Colon (tissue), 2 donors: ENCODE measurements around the gene KCNJ11.

Experiments used
- FAIRE-seq: peaks from 2 replicates; lab custom pipeline; 2012; peaks lifted over from hg19 to GRCh38; lab: Jason Lieb, UNC
- donor health status: control.
- donor health status: control.

KCNJ11 gene

DNA sequence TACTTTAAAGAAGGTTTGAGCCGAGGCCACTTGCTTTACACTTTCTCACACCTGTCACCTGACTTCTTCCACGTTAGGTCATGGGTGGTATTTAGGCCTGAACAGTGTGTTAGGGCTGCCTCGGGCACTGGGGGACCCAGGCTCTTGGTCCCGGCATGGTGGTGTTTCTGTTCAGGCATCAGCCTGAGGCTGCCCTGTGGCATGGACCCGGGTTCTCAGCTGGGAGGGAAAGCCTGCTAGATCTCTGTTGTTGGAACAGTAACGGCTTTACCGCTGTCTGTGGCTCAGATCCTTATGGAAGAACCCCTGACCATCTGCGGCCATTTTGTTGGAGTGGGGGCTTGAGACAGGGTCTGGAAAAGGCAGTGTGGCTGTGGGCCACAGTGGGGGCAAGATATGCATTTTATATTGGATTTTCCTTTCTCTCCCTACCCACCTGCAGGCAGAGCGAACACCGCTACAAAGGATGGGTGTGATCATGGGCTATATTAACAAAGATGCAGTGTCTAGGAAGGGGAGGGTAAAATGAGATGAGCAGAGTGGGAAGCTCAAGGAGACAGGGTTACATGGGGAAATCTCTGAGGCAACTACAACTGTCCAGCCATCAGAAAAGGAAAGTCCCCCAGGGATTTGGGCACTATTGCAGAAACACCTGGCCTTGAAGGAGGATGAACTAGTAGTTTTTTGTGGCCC, 1.6 kb upstream of the KCNJ11 start:
- no peak for FAIRE-seq

DNA sequence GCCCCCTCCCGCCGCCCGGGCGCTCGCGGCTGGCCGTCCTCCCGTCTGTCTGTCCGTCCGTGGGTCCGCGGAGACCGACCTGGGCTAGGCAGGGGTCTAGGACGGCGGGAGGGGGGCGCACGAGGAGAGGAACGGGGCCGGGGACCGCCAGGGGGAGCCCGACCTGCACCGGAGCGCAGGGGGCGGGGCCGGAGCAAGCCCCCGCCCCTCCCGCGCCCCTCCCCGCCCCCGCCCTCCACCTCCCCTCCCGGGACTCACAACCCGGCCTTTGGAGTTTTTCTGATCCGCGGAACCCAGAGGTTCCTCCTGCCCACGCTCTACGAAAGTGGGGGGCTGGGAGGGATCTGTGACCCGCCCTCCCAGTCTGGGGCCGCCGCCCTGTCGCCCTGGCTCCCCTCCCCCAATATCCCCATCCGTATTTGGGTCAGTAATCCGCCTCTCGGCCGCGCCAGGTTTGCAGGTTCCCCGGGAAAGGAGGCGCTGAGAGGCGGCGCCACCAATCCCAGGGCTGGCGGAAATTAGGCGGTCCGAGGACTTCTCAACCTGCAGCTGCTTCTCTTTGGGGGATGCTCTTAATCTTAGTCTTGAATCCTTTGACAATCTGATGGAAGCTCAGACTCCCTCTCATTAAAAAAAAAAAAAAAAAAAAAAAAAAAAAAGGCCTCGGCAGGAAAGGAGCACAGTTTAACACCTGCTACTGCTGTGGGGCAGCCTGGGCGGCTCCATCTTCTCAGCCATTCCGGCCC, 925 bp upstream of the KCNJ11 start:
- no peak for FAIRE-seq

DNA sequence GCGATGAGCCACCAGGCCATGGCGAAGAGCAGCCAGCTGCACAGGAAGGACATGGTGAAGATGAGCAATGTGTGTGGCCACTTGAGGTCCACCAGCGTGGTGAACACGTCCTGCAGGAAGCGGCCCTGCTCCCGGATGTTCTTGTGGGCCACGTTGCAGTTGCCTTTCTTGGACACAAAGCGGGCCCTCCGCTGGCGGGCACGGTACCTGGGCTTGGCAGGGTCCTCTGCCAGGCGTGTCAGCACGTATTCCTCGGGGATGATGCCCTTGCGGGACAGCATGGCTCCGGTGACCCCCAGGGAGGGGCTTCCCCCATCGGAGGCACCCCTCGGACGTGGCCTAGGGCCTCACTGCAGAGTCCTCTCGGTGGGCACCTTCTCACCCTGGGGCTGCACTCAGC, 648 bp downstream of the KCNJ11 start:
- FAIRE-seq, result no peak

DNA sequence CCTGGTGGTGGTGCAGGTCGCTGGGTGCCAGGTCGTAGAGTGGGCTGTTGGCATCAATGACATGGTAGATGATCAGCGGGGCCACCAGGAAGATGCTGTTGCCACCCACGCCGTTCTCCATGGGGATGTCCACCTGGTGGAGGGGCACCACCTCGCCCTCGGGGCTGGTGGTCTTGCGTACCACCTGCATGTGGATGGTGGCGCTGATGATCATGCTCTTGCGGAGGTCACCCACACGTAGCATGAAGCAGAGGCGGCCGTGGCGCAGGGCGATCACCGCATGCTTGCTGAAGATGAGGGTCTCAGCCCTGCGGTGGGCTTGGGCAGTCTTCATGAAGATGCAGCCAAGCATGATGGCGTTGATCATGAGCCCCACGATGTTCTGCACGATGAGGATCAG, 1.2 kb downstream of the KCNJ11 start:
- no peak for FAIRE-seq

DNA sequence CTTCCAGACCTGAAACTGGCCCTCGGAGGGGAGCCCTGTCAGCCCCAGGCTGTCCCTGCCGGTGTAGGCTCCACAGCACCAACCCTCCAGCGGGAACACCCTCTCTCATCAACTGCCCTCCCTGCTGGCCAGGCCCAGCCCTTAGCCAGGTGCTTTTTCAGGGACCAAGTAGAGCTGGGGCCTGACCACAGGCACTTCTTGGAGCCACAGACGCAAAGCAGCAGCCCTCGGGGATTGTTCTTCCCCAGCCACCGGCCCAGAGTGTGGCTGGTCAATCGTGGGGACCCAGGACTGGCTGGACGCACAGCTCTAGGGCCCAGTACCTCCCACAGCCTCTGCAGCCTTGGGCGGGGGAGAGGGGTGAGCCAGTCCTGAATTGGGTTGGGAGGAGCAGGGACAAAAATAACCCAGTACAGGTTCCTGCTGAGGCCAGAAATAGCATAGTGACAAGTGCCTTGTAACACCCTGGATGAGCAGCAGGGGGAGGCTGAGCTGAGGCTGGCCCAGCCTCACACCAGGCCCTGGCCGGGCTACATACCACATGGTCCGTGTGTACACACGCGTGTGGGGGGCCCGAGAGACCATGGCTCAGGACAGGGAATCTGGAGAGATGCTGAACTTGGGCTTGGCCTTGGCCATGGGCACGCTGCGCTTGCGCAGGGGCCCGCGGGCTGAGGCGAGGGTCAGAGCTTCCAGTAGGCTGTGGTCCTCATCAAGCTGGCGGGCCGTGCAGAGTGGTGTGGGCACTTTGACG, 2.0 kb downstream of the KCNJ11 start:
- no peak for FAIRE-seq

DNA sequence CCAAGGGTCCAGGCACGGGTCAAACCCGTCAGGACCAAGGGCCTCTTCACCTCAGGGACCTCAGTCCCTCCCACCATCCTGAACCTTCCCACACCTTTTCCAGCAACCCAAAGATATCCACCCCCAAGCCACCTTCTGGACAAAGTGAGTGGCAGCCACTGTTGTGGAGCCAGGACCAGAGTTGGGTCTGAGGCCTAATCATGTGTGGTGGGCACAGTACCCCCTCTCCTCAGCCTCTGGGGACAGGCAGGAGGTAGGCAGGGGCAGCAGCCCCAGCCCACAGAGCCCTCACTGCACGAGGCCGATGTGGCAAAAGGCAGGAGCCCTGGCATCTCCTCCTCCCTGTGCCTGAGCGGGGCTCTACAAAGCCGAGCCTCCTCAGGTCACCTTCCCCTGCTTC, 2.5 kb downstream of the KCNJ11 start:
- no peak for FAIRE-seq

DNA sequence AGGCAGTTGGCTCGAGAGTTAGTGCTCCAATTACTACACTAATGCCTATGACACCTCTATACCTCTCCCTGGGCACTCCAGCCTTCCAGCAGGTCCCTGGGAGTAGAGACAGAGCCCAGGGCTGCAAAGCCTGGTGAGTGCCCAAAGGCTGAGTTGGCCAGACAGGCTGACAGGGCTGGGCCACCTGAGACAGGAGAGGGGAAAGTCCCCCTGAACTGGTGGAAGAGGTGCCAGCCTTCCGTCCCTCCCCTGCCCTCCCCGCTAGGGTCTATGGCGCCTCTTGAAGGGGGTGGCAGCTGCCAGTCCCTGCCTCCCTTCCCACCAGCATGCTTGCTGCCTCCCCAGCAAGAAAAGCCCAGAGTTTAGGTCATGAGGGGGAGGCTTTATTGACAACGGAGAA, 3.0 kb downstream of the KCNJ11 start:
- no peak for FAIRE-seq

DNA sequence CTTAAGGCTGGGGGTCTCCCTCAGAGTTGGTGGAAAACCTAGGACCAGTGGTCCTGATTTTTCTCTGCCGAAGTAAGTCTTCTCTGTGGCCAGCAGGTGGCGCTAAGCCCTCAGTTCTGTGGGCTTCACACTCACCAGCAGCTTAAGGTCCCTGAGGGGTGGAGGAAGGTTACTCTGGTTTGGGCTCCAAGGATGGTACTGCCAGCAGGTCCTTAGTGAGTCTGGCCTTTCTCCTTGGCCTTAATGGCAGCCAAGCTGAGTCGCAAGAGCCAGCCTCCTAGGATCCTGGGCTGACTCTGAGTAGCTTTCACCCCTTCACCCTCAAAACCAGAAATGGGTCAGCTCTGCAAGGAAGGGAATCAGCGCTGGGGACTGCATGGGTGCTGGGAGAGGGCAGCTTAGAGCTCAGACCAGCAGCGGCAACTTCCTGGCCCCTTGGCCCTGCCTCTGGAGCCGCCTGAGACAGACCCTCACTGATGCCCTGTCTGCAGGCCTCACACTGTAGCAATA, 4.4 kb downstream of the KCNJ11 start:
- FAIRE-seq, result no peak

DNA sequence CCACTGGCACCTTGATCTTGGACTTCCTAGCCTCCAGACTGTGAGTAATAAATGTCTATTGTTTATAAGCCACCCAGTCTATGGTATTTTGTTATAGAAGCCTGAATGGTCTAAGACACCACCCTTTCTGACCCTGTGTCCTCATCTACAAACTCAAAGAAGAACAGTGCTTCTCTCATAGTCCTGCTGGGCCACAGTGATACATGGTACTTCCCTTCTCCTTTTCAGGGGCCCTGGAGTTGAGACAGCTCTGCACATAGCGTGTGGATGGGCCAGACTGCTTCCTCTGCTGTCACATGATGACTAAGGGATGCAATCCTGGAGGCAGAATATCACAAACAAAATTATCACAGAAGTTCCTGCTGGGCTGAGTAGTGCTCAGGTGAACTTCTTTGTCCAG, 5.0 kb downstream of the KCNJ11 start:
- no peak for FAIRE-seq

DNA sequence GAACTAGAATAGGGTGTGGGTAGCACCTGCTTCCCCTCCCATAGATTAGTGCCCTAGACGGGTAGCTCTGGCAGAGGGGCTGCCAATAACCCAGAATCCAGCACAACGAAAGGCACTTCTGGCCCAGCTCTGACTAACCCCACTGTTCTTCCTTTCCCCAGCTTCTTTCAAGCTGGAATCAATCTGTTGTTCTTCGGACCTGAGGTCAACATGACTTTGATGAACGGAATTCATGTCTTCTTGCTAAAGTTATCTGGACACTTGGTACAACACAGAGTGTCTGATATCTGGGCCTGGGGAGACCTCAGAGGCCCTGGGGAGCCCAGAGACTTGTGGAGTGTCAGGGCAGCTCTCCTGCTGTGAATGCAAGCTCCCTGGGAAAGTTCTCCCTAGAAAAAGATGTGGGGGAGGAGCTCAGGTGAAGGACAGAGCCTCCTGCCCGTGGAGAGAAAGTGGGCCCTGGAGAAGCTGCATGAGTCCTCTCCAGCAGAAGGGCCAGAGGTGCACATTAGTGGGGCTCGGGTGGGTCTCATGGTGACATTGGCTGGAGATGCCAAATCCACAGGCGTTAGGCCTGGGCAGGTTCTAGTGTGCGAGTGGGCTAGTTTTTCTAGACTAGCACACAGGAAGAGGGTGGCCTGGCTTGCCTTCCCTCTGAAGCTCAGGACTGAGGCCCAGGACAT, 6.3 kb downstream of the KCNJ11 start:
- FAIRE-seq, result no peak

DNA sequence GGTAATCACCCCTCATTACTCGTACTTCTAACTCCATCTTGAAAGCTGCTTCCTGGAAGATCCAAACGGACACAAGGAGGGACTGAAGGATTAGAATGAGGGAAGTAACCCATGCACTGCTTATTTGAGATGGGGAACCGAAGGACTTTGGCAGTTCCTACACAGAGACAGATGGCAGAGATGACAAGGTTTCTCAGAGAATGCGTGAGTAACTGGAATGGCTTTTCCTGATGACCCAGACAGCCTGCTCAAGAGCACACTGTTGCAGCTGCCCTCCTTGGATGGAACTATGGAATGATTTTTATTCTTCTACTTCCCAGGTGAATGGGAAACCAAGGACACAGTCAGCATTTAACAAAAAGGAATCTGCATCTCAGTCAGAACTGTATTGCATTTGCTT, 7.3 kb downstream of the KCNJ11 start:
- FAIRE-seq, result no peak

DNA sequence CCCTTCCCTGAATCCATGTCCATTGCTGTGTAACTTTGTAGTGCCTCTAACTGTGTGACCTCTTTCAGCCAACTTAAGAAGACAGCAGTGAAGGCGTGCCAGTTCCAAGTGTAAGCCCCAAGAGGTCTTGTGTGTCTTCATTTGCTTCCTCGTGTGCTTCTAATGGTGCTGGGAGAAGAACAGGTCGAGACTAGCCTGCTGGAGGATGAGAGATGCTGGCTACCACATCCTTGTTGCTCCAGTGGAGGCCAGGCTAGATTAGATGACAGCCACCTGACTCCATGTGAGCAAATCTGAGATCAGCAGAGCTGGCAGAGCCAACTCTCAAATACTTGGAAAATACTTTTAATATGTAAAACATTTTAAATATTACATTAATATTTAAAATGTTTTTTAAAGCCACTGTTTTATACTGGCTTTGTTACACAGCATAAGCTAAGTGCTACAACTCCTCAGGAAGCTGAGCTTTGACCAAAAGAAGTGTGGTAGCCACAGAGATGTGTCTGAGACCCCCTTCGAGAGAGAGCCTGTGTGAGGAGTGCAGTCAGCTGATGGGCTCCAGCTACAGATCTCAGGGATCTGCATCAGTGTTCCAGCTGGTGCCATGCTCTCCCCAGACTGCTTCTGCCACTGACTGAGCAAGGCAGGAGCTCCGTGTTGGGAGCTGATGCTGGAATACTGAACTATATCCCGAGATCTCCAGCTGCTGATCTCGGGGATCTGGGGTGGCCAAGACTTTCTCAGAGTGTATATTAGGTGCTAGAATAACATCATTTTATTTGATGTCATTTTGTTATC, 8.9 kb downstream of the KCNJ11 start:
- FAIRE-seq, result no peak

DNA sequence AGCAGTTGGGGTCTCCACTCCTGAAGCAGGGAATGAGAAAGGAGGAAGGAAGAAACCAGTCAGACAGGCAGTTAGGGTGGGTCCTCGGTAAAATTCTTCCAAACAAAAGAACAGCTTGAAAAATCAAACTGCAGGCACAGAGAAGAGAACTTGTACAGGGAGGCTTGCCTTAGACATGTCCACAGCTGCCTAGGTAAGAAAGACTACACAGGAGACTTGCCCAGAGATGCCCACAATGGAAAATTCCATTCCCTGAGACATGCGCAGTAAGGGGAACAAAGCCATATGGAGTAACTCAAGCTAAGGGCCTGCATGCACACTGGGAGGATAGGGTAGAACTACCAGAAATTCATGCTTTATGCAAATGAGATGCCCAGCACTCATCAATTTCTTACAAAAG, 9.8 kb downstream of the KCNJ11 start:
- no peak for FAIRE-seq

DNA sequence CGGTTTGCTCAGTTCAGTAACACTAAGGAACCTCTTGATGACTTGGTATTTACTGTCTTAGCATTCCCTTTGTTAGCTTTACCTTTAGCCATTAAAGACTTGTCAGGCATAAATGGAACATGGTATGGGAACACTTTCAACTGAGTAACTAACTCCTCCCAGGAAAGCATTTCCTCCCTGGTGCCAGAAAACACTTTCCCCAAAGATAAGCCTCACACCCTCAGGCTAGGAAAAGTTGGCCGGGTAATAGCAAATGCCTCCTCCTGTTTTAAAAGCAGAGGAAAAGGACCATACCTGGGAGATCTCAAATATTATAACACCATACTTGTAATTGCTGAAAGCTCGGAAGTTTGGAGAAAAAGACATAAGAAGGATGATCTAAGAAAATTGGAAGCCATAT, 12.0 kb downstream of the KCNJ11 start:
- FAIRE-seq, result no peak

DNA sequence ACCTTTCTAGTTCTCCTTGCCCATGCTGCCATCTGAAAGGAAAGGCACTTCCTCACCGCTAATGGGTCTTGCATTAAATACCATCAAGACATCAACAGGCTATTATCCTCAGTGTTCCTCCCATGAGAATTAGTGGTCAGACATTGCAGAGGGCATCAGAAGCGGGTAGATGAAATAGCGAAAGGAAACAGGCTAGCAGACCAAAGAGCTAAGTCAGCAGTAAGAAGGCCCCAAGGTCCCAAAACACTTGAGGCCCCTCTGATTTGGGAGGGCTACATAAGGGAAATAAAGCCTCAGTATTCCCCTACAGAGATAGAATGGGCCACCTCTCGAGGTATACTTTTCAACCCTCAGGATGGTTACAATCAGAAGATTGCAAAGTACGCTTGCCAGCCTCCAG, 12.9 kb downstream of the KCNJ11 start:
- FAIRE-seq, result no peak

DNA sequence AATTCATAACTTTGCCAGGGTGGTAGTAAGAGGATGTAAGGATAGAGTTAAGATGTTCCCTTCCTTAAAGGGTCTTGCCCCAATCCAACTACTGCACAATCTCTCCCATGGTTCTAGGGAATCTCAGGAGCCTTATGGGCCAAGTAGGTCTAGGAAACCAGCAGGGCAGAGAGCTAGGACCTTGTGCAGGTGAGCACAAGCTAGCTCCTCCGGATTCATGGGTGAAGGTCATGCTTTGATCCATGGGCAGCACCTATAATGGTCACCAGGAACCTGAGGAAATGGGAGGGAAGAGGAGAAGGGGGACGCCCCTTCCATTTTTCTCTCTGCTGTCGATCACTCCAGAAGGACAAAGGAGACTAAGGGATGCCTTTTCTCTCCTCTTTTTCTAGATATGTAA, 16.8 kb downstream of the KCNJ11 start:
- no peak for FAIRE-seq

DNA sequence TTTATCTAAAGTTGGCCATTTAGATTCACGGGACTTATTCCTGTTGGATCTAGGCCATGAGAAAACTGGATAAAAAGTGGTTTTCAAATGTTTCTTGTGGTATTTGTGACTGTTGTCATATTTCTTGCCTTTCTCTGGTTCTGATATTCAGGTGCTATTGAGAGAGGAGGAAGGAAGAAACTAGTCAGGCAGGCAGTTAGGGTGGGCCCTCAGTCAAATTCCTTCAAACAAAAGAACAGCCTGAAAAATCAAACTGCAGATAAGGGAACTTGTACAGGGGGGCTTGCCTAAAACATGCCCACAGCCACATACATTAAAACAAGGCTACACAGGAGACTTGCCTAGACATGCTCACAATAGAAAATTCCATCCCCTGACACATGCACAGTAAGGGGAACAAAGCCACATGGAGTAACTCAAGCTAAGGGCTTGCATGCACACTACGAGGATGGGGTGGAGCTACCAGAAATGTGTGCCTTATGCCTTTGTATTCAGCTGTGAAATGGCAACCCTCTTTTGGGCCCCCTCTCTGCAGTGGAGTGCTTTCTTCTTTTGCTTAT, 18.7 kb downstream of the KCNJ11 start:
- no peak for FAIRE-seq

DNA sequence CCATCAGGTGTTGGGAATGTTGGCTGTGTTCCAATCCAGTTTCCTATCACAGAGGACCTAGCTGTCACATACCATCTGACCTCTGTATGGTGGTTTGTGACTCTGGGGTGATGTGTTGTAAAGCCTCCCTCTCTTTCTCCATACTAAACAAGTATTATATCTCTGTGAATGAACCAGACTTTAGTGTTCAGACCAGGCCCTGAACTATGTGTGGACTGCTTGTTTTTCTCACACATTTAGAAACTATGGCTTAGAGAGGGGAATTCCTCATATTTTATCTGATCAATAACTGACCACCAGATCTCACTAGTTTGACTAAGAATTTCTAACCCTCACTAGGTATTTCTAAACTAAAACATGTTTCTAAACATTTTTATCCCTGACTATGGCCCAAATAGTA, 19.4 kb downstream of the KCNJ11 start:
- FAIRE-seq, result no peak

DNA sequence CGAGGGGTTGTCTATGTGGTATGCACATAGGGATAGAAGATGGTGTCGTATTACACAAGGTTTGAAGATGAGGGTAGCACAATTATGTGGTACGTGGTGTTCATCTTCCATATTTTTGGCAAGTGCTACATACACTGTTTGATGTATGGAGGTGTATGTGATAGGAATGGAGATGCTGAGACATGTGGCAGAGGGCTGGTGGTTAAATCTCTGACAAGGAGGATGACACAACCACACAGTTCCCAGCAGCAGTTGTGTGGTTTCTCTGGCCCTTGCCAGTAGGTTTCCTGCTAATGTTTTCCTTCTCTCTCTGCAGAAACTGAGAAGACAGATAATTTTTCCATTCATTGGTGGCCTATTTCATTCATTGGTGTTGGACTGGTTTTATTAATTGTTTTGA, 19.9 kb downstream of the KCNJ11 start:
- FAIRE-seq, result no peak

DNA sequence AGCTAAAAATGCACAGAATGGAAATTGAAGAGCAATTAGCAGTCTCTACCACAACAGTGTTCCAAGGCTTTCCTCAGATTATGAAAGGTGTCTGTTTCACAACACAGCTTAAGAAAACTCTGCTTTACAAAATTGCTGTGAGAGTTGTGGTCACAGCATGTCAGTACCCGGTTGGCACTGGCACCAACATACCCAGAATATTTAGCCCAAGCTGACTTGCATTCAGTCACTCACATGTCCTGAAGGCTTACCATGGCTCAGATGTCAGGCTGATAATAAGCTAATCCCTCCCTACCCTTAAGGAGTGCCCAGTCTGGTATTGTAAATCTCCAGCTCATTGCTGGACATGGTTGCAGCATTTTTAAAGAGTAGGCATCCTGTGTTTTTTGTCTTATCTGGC, 22.0 kb downstream of the KCNJ11 start:
- no peak for FAIRE-seq

DNA sequence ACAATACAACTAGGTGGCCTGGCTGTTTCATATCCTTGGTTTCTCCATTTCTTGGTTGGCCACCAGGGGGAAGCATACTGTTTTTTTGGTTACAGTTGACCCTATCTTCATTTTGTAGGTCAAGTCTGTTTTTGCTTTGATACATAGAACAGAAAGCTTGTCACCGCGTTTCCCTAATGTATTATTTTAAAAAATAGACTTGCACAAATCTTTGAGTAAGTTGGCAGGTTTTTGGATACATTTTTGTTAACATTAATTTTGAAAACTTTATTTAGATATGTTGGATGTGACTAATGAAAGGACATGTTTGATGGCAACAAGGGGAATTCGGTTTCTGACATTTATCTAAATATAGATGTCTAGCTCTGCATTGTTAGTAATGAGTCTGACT, 33.9 kb downstream of the KCNJ11 start:
- no peak for FAIRE-seq
